Mesothelial cell of epicardium (in vitro differentiated cells): ENCODE results near the gene MBNL1. TPM values are rescaled to one million over a fixed set of nuclear protein-coding genes. Genes with fewer than 3 reads are reported as not detected.

ENCODE experiments used
- DNase-seq, 2 experiments: peaks; one replicate each; pipeline ENCODE4 v3.0.0; 2021; ENCODE audit warnings: low spot score in 2 of 2; ENCODE audit not compliant: unreplicated experiment in 2 of 2
- H3K27ac Mint-ChIP-seq: 2 replicates; pipeline ENCODE4 v1.8.0; 2021; ENCODE audit warnings: mixed read lengths
- H3K27me3 Mint-ChIP-seq: 2 replicates; pipeline ENCODE4 v1.8.0; 2021; ENCODE audit warnings: low read depth, mixed read lengths
- H3K36me3 Mint-ChIP-seq: 2 replicates; pipeline ENCODE4 v1.8.0; 2021; ENCODE audit warnings: mixed read lengths
- H3K4me1 Mint-ChIP-seq: 2 replicates; pipeline ENCODE4 v1.8.0; 2021; ENCODE audit warnings: mixed read lengths
- H3K4me3 Mint-ChIP-seq: 2 replicates; pipeline ENCODE4 v1.8.0; 2021; ENCODE audit warnings: mild to moderate bottlenecking, moderate library complexity, mixed read lengths
- H3K9me3 Mint-ChIP-seq: 2 replicates; pipeline ENCODE4 v1.8.0; 2021; ENCODE audit warnings: mixed read lengths
- total RNA-seq: library from RNA; stranded (reverse); gene quantifications from 3 replicates; pipeline ENCODE4 v1.2.1, GENCODE V29; 2021
- TF ChIP-seq, protein P1 (sequence below): fragments of 200-600 bp; sonication (generic); IDR thresholded peaks from one replicate; pipeline ENCODE4 v1.5.0; 2021; ENCODE audit warnings: antibody characterized with exemption; ENCODE audit not compliant: unreplicated experiment

The MBNL1 gene
- total RNA-seq, 1 donor from 2014 or later: 74.8 TPM

GRCh38 chr3:152345233-152345632, 76.5 kb downstream of the MBNL1 start:
- Mint-ChIP-seq H3K36me3 (no peaks in the 10 kb centered on the region), H3K9me3 (no peaks in the 10 kb centered on the region), H3K27me3 (no peaks in the 10 kb centered on the region), H3K4me3 (no peak overlapping the region), H3K4me1 (no peaks in the 10 kb centered on the region), H3K27ac (no peak overlapping the region)
- DNase-seq: no peak
- TF ChIP-seq, protein P1, sequence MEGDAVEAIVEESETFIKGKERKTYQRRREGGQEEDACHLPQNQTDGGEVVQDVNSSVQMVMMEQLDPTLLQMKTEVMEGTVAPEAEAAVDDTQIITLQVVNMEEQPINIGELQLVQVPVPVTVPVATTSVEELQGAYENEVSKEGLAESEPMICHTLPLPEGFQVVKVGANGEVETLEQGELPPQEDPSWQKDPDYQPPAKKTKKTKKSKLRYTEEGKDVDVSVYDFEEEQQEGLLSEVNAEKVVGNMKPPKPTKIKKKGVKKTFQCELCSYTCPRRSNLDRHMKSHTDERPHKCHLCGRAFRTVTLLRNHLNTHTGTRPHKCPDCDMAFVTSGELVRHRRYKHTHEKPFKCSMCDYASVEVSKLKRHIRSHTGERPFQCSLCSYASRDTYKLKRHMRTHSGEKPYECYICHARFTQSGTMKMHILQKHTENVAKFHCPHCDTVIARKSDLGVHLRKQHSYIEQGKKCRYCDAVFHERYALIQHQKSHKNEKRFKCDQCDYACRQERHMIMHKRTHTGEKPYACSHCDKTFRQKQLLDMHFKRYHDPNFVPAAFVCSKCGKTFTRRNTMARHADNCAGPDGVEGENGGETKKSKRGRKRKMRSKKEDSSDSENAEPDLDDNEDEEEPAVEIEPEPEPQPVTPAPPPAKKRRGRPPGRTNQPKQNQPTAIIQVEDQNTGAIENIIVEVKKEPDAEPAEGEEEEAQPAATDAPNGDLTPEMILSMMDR: no peak

- no peak for DNase-seq
- Mint-ChIP-seq H3K27ac (no peak overlapping the region), H3K4me3 (no peak overlapping the region), H3K36me3 (no peaks in the 10 kb centered on the region), H3K9me3 (no peaks in the 10 kb centered on the region), H3K4me1 (no peaks in the 10 kb centered on the region), H3K27me3 (no peaks in the 10 kb centered on the region)
- TF ChIP-seq, protein P1: no peak
Observed at GRCh38 chr3:152346058-152346457, 77.3 kb downstream of the MBNL1 start.

GRCh38 chr3:152346740-152347139, 78.0 kb downstream of the MBNL1 start:
- DNase-seq: no peak
- H3K27me3 Mint-ChIP-seq: no peaks in the 10 kb centered on the region
- H3K9me3 Mint-ChIP-seq: no peaks in the 10 kb centered on the region
- H3K27ac Mint-ChIP-seq: no peak overlapping the region
- TF ChIP-seq, protein P1: no peak
- no peaks in the 10 kb centered on the region for H3K36me3 Mint-ChIP-seq
- H3K4me3 Mint-ChIP-seq: no peak overlapping the region
- H3K4me1 Mint-ChIP-seq: no peaks in the 10 kb centered on the region

DNA sequence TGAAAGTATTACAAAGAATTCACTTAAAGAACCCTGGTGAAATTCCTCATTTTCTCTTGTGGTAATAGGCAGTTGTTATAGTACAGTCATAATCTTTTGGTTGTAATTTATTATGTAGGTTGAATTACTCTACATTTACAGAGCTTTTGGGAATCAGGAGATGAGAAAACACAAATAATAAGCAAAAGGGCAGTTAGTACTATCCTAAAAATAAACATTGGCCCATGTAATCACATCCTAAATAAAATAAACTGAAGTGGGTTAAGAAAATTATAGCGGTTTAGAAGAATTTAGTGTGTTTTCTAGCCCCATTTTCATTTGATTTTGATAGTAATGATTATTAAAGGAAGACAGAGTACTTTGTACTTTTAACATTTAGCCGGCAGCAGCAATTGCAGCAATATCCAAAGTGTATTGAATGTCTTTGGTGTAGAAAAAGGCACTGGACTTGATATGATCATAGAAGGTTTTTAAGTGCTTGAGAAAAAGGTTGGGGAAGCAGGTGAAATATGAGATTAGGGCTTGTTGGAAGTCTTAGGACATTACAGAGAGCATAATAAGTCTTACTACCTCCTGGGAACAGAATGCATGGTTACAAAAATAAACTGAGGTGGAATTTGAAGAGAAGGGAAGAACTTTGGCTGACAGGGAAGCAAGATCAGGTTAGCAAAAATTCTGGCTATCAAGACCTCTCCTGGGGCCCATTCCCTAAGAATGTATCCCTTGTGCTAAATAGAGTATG, 79.9 kb downstream of the MBNL1 start:
- H3K4me1 Mint-ChIP-seq: no peaks in the 10 kb centered on the region
- no peak overlapping the region for H3K4me3 Mint-ChIP-seq
- no peak for DNase-seq
- no peaks in the 10 kb centered on the region for H3K36me3 Mint-ChIP-seq
- TF ChIP-seq, protein P1: no peak
- H3K27ac Mint-ChIP-seq: no peak overlapping the region
- no peaks in the 10 kb centered on the region for H3K27me3 Mint-ChIP-seq
- no peaks in the 10 kb centered on the region for H3K9me3 Mint-ChIP-seq

- Mint-ChIP-seq H3K36me3 (no peaks in the 10 kb centered on the region), H3K4me1 (no peaks in the 10 kb centered on the region), H3K27me3 (no peaks in the 10 kb centered on the region), H3K27ac (no peak overlapping the region), H3K4me3 (no peak overlapping the region), H3K9me3 (no peaks in the 10 kb centered on the region)
- TF ChIP-seq, protein P1: no peak
- no peak for DNase-seq
Observed at GRCh38 chr3:152349392-152349791, 80.7 kb downstream of the MBNL1 start.
